Measurements from ENCODE around the gene CLDN9. TPM values are rescaled to one million over a fixed set of nuclear protein-coding genes. Genes with fewer than 3 reads are reported as not detected.

The CLDN9 gene
- total and polyA plus RNA-seq, 9 of the 15 experiments (the other 6 are each of a cell fraction or from before 2014, with no cell fraction given): 0.12 to 0.44 (median 0.22) TPM; not detected in 4

- no peak for TF ChIP-seq ZNF407 (IDR thresholded peaks at IDR 0.05; ENCODE audit: low read depth)
- TF ChIP-seq HDAC3 (IDR thresholded peaks at IDR 0.05; ENCODE audit: borderline replicate concordance, partially characterized antibody): no peak
- TF ChIP-seq SMAD4 (CRISPR knock-in tag; conservative IDR thresholded peaks at IDR 0.05): no peak
- TF ChIP-seq IFI16 (CRISPR knock-in tag; IDR thresholded peaks at IDR 0.05): no peak
- peak; percentile 66; the same call in 1 of the 2 replicates for TF ChIP-seq DNMT1 (IDR thresholded peaks at IDR 0.05)
- 0 out of 2 replicates have a peak, but pooled peaks have one; percentile 11 for TF ChIP-seq SPI1 (IDR thresholded peaks at IDR 0.05; ENCODE audit: borderline replicate concordance, low read depth, low read length)
- no peak for TF ChIP-seq ZNF253 (CRISPR knock-in tag; conservative IDR thresholded peaks at IDR 0.05)
- TF ChIP-seq IRF9 (tag; IDR thresholded peaks at IDR 0.05): no peak
- no peak; the same call in 1 of the 2 replicates for TF ChIP-seq REST (IDR thresholded peaks at IDR 0.05; ENCODE audit: borderline replicate concordance)
- no peak for TF ChIP-seq REST (CRISPR knock-in tag; IDR thresholded peaks at IDR 0.05; ENCODE audit: low read depth)
These were observed 8.9 kb downstream of the CLDN9 start (continued) for GRCh38 chr16:3021449-3022207.
